ENCODE data around the gene SYTL5. TPM values are rescaled to one million over a fixed set of nuclear protein-coding genes. Genes with fewer than 3 reads are reported as not detected.

SYTL5 gene
- total RNA-seq, 1 experiment from 2014 or later: 0.05 TPM

GRCh38 chrX:38086451-38087215 lies 80.3 kb downstream of the SYTL5 start:
- no peak for DNase-seq (ENCODE audit: extremely low read depth, low read depth)

DNA sequence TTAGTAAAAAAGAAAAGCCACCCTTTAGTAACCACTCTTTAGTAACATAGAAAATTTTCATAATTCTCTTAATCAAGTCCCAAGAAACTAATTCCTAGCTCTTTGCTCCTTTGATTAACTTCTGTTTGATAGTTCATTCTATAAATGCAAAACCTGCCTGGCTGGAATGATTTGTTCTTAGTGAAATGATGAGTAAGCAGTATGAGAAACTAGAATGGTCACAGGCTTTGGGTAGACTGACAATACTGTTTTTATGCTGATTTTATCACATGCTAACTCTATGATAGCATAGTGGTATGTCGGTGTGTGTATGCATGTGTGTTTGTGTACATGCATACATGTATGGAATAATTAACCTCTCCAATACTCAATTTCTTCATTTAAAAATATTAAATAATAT lies 81.2 kb downstream of the SYTL5 start:
- DNase-seq (ENCODE audit: extremely low read depth, low read depth): no peak

DNA sequence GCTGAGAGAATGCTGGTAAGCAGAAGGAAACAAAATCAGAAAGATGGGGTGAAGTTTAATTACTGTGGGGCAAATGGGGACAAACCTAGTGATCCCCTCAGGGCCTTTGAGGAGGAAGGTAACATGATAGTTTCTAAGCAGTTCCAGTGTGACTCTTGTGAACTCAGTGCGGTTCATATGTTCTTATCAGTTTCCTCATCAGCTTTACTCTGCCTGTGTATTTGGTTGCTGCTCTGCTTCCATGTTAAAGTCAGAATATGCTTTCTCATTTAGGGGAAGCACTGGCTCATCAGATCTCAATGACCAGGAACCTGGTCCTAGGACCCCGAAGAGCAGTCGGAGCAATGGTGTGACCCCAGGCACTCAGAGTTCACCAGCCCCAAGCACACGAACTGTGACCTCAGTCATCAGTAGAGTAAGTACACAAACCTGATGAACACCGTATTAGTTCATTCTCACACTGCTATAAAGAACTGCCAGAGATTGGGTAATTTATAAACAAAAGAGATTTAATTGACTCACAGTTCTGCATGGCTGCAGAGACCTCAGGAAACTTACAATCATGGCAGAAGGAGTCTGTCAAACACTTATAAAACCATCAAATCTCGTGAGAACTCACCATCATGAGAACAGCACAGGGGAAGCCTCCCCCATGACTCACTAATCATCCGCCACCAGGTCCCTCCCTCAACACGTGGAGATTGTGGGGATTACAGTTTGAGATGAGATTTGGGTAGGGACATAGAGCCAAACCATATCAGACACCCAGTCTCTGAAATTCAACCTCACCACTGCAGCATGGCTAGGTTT lies 83.0 kb downstream of the SYTL5 start:
- DNase-seq (ENCODE audit: extremely low read depth, low read depth): no peak

GRCh38 chrX:38095971-38096529 lies 89.7 kb downstream of the SYTL5 start:
- DNase-seq (ENCODE audit: extremely low read depth, low read depth): peak; percentile 14

DNA sequence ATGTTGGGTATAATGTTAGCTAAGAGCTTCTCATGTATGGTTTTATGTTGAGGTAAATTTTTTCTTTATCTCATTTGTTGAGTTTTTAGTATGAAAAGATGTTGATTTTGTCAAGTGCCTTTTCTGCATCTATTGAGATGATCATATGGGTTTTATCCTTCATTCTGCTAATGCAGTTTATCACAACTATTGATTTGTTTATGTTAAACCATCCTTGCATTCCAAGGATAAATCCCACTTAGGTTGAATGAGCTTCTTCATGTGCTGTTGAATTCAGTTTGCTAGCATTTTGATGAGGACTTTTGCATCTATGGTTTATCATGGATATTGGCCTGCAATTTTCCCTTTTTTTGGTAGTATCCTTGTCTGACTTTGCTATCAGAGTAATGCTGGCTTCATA lies 93.3 kb downstream of the SYTL5 start:
- no peak for DNase-seq (ENCODE audit: extremely low read depth, low read depth)

DNA sequence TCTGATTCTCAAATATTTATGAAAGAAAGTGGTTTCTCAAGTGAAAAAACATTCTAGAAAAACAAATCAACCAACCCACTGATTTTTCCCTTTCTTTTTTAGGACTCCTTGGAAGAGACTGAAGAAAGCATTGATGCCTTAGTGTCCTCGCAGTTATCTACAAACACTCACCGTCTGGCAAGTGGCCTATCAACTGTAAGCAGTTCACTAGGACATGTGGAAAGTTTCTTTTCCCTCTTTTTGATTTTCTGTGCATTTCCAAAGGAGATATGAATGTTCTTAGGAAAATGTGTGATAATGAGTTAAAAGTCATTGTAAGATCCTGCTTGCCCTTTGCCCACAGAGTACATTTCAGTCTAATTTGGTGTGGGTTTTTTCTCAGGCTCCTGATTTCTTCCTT lies 95.9 kb downstream of the SYTL5 start:
- no peak for DNase-seq (ENCODE audit: extremely low read depth, low read depth)

DNA sequence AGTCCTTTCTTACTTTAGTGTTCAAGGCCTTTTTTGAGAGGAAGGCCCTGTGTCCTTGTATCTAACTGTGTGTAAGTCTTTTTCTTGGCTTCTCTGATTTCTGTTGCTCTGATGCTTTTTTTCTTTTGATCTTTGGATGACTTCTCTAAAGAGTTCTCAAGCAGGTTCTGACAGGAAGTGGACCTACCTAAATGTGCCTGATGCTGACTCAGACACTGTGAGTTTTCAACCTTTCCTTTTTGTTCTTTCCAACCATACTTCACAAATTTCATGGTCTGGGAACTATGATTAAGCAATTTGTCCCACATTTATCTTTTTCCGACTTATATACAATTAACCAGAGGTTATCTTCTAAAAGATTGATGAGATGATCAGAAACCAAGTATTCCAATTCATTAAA lies 96.5 kb downstream of the SYTL5 start:
- DNase-seq (ENCODE audit: extremely low read depth, low read depth): no peak

- no peak for DNase-seq (ENCODE audit: extremely low read depth, low read depth)
Observed at GRCh38 chrX:38103857-38104812, 97.8 kb downstream of the SYTL5 start.

- DNase-seq (ENCODE audit: extremely low read depth, low read depth): no peak
Observed at GRCh38 chrX:38105216-38105725, 98.9 kb downstream of the SYTL5 start.

GRCh38 chrX:38106991-38107655 lies 100.8 kb downstream of the SYTL5 start:
- DNase-seq (ENCODE audit: extremely low read depth, low read depth): no peak

DNA sequence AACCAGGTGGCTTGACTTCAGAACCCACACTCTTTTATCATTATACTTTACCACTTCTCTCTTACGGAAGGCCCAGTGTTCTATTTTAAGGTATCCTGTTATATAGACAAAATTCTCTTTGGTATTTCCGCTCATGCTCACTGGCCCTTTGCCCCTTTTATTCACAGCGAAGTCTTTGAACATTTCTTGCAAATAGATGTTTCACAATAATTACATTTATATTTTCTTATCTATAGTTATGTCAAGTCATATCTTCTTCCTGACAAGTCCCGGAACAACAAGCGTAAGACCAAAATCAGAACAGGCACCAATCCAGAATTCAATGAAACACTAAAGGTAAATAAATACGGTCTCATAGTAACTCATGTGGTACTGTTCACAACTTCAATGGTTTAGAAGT lies 102.0 kb downstream of the SYTL5 start:
- DNase-seq (ENCODE audit: extremely low read depth, low read depth): no peak

DNA sequence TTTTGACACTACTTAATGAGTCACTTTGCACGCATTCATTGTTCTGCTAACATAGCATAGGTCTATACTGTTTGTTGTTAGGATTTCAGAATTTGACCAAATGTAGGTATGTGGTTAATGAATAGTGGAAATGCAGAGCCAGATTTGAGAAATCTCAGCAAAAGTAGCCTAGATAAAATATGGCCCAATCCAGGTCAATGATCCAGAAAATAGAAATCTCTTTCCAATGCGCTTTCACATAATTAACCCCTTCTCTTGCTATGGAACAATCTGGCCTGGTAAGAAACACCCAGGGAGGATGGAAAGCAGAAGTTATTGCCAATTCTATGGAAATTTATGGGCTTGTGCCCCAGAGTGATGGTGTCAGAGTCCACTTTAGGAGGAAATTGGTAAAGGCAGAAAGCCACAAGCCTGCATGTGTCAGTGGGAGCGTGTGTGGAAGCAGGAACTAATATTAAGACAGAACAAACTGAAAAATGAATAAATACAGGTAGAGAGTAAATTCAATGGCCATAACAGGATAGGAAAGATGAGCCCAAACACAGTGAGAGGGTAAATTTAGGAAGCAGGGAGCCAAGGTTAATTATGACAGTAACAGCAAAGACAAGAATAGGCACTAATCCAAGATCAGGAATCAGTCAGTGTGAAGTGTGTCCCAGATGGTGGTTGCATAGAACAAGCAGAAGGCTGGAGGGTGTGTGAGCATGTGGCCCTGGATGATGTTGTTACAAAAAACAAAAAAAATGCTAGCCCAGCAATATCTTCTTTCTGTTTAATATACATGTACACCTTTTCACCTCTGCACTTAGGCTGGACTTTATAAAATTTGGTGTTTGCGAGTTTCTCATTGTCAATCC lies 102.9 kb downstream of the SYTL5 start:
- DNase-seq (ENCODE audit: extremely low read depth, low read depth): no peak

DNA sequence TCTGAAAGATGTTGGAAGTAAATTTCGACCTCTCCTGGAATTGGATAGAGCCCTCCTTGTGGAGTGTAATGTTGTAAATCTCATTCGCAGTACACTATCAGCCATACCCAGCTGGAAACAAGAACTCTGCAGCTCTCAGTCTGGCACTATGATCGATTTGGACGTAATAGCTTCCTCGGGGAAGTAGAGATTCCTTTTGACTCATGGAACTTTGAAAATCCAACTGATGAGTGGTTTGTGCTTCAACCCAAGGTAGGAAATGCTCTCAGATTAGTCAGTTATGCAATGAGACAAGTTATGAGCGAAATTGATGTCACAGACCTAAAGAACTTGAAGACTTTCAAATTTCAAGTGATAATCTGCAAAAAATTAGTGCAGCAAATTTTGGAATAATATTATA lies 103.9 kb downstream of the SYTL5 start:
- DNase-seq (ENCODE audit: extremely low read depth, low read depth): no peak

DNA sequence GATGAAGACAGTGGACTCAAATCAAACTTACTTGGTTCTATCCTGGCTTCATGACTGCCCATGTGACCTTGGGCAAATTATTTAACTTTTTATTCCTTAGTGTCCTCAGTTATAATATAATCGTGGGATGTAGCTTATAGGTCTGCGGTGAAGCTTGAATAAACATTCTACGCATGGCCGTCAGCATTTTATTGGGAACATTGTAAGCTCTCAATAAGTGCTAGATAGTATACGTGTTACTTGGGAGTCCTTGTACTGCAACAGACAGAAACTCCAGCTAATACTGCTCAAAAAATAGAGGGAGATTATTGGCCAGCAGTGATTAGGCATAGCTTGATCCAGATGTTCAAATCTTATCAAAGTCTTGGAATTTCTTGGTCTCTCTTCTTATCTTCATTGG lies 104.8 kb downstream of the SYTL5 start:
- DNase-seq (ENCODE audit: extremely low read depth, low read depth): no peak

DNA sequence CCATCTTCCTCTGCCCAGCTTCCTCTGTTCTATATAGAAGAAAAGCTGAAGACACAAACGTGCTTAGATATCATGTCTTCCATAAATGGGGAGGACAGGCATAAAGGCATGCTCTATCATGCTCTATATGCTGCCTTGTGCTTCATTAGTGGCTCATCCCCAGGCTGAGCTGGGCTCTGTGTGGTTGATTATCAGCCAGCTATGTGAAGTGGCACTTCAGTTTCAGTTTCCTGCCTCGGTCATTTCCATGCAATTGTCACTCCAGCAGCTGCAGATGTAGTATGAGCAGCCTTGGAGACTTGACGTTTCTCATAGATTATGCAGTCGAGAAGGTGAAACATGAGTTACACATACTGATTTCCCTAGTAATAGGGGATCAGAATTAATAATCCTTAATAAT lies 106.2 kb downstream of the SYTL5 start:
- DNase-seq (ENCODE audit: extremely low read depth, low read depth): no peak

DNA sequence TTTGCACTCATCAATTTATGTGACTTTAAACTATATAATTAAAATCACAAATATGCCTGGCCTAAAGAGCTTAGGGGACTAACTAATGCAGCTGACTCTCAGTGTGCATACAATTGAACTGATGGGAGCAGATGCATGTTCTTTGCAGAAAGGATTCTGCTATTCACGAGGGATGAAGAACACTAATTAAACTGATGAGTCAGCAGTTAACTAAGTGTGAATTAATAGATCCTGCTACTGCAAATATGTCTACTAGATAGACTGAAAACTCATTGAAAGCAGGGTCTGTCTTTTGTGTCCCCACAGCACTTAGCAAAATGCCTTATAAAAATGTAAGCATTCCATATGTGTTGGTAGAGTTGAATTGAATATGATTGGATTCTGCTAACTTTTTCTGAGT lies 110.4 kb downstream of the SYTL5 start:
- DNase-seq (ENCODE audit: extremely low read depth, low read depth): no peak

DNA sequence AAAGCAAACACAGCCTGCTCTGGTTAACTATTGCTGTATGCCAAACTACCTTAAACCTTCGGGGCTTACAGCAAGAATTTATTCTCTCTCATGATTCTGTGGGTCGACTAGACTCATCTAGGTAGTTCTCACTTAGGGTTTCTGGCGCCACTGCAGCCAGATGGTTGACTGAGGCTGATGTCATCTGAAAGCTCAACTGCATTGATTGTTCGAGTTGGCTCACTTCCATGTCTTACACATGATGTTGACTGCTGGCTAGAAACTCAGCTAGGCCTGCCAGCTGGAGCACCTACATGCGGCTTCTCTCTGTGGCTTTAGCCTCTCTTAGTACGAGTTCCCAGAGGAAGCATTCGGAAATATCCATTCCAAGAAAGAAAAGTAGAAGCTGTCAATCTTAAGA lies 111.1 kb downstream of the SYTL5 start:
- DNase-seq (ENCODE audit: extremely low read depth, low read depth): no peak

DNA sequence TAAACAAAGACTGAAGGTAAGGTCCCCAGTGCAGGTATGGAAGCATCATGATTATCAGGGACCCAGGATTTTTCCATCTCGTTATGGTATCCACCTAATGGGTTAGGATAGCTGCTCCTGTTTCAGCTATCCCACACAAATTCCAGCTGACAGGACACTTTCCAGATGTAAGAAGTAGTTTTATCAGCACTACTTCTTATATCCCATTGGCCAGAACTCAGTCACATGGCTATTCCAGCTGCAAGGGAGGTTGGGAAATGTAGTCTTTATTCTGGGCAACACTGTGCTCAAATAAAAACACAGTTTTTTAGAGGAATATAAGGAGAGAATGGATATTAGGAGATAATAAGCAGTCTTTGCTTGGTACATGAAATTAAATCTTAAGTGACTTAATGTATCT lies 117.6 kb downstream of the SYTL5 start:
- no peak for DNase-seq (ENCODE audit: extremely low read depth, low read depth)

DNA sequence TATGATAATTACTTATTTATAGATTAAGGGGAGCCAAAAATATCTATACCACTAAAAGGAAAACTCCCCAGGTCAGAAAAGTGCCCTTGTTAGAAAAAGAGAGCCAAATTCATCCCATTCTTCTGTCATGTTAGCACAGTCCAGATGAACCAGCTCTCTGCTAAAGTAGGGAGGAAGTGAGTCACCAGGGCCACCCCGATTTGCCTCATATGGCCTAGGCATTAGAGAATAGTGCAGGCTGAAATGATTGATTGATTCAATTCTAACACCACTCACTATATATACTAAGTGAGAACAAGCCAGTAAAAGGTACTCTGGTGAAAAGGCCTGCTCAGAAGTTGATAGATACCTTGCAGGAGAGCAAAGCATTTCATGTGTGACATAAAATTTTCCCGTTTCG lies 119.8 kb downstream of the SYTL5 start:
- DNase-seq (ENCODE audit: extremely low read depth, low read depth): no peak

Measured in NCI-H460 (cell line).